ENCODE measurements around the gene GABARAP. TPM values are rescaled to one million over a fixed set of nuclear protein-coding genes. Genes with fewer than 3 reads are reported as not detected.

The GABARAP gene
- total and polyA plus RNA-seq, 2 of the 8 experiments (the other 6 are each of a cell fraction or from before 2014, with no cell fraction given): 252 to 581 TPM

DNA sequence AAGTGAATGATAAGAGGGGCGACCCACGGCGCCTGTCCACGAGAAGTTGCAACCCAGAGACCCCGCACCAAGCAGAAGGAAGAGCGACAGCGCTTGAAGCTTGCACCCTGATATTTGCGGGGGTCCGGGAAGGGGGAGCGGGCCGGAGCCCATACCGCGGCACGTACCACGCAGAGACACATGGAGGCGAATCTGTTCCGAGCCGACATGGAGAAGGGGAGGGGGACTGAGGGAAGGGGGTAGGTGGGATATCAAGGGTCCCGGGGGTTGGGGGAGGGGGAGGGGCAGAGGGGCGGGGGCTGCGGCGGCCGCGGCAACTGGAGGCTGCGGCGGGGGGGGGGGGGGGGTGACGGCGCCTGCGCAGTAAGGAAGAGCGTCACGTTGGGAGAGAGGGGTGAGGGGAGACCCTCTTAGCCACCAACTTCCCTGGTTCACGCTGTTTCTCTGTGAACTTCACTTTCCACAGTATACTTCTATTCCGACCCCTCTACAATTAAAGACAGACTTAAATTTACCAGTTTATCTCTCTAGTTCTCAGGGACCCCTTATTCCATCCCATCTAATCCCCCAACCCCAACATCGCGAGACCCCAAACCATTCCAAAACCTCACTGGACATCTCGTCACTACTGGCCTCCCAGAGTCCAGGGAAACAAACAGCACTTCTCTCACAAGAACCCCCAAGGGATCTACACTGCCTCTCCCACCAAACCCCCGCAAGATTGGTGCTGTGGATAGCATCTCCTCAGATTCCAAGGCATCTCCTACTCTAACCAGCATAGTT is 30.6 kb downstream of the GABARAP start (continued):
- TF ChIP-seq FOSL1 (IDR thresholded peaks at IDR 0.05; ENCODE audit: insufficient read depth, low read depth, low read length) (no peak), JUND (IDR thresholded peaks at IDR 0.05; ENCODE audit: low read length) (no peak), MAFK (IDR thresholded peaks at IDR 0.05; ENCODE audit: low read depth, low read length) (no peak), RFX5 (IDR thresholded peaks at IDR 0.05; ENCODE audit: borderline replicate concordance, low read depth, low read length) (no peak)
